OCI-LY3 (cell line): ENCODE results near the gene ABCD1.

Source experiments
- EZH2phosphoT487 ChIP-seq: fragments of 200-600 bp; shearing (Covaris generic); IDR thresholded peaks from 2 replicates; pipeline ENCODE4 v1.6.1; 2018; ENCODE audit warnings: antibody characterized with exemption, mixed run types, low read depth
- TF ChIP-seq, protein P1 (sequence below): fragments of 200-600, 300-600 bp; sonication (generic); IDR thresholded peaks from 2 replicates; pipeline ENCODE4 v1.5.1; 2014; ENCODE audit warnings: antibody characterized with exemption, low read length, low read depth

GRCh38 chrX:153736071-153736820, 11.6 kb downstream of the ABCD1 start:
- no peak for TF ChIP-seq EZH2phosphoT487
- TF ChIP-seq, protein P1, sequence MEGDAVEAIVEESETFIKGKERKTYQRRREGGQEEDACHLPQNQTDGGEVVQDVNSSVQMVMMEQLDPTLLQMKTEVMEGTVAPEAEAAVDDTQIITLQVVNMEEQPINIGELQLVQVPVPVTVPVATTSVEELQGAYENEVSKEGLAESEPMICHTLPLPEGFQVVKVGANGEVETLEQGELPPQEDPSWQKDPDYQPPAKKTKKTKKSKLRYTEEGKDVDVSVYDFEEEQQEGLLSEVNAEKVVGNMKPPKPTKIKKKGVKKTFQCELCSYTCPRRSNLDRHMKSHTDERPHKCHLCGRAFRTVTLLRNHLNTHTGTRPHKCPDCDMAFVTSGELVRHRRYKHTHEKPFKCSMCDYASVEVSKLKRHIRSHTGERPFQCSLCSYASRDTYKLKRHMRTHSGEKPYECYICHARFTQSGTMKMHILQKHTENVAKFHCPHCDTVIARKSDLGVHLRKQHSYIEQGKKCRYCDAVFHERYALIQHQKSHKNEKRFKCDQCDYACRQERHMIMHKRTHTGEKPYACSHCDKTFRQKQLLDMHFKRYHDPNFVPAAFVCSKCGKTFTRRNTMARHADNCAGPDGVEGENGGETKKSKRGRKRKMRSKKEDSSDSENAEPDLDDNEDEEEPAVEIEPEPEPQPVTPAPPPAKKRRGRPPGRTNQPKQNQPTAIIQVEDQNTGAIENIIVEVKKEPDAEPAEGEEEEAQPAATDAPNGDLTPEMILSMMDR, result no peak
